ENCODE measurements around the gene L3MBTL3.
"Not testable (repeated sequence)": the region's sequence is repeated elsewhere in the genome, so short reads cannot be mapped to it uniquely, and the experiment has no call there.

The L3MBTL3 gene

GRCh38 chr6:130138116-130138908 is 119.9 kb downstream of the L3MBTL3 start:
- no peak for DNase-seq (ENCODE audit: low read depth in 2 of 2)

GRCh38 chr6:130138909-130139242 is 120.5 kb downstream of the L3MBTL3 start:
- DNase-seq (ENCODE audit: low read depth in 2 of 2): no peak

GRCh38 chr6:130140084-130140483 is 121.7 kb downstream of the L3MBTL3 start:
- no peak for DNase-seq (ENCODE audit: low read depth in 2 of 2)

- no peak for DNase-seq (ENCODE audit: low read depth in 2 of 2)
These were observed 125.3 kb downstream of the L3MBTL3 start for GRCh38 chr6:130143709-130144108.

- no peak for DNase-seq (ENCODE audit: low read depth in 2 of 2)
These were observed 128.7 kb downstream of the L3MBTL3 start for GRCh38 chr6:130147111-130147510.

- no peak for DNase-seq (ENCODE audit: low read depth in 2 of 2)
These were observed 129.8 kb downstream of the L3MBTL3 start for GRCh38 chr6:130148181-130148580.

GRCh38 chr6:130149016-130149415 is 130.6 kb downstream of the L3MBTL3 start:
- DNase-seq (ENCODE audit: low read depth in 2 of 2): not testable (repeated sequence)

GRCh38 chr6:130150906-130151305 is 132.5 kb downstream of the L3MBTL3 start:
- no peak for DNase-seq (ENCODE audit: low read depth in 2 of 2)

- no peak for DNase-seq (ENCODE audit: low read depth in 2 of 2)
These were observed 134.6 kb downstream of the L3MBTL3 start for GRCh38 chr6:130152908-130153510.

GRCh38 chr6:130156908-130157307 is 138.5 kb downstream of the L3MBTL3 start:
- DNase-seq (ENCODE audit: low read depth in 2 of 2): no peak

- peak in 1 of 2 experiments; percentile 4 for DNase-seq (ENCODE audit: low read depth in 2 of 2)
These were observed 139.7 kb downstream of the L3MBTL3 start for GRCh38 chr6:130158056-130158455.

- DNase-seq (ENCODE audit: low read depth in 2 of 2): no peak
These were observed 140.2 kb downstream of the L3MBTL3 start for GRCh38 chr6:130158548-130158947.

- no peak for DNase-seq (ENCODE audit: low read depth in 2 of 2)
These were observed 141.6 kb downstream of the L3MBTL3 start for GRCh38 chr6:130159956-130160355.

GRCh38 chr6:130161683-130162404 is 143.5 kb downstream of the L3MBTL3 start:
- DNase-seq (ENCODE audit: low read depth in 2 of 2): peak in 1 of 2 experiments; percentile 14

GRCh38 chr6:130162421-130162820 is 144.0 kb downstream of the L3MBTL3 start:
- no peak for DNase-seq (ENCODE audit: low read depth in 2 of 2)

GRCh38 chr6:130163266-130163665 is 144.9 kb downstream of the L3MBTL3 start:
- no peak for DNase-seq (ENCODE audit: low read depth in 2 of 2)

- DNase-seq (ENCODE audit: low read depth in 2 of 2): no peak
These were observed 145.9 kb downstream of the L3MBTL3 start for GRCh38 chr6:130164251-130164650.

- DNase-seq (ENCODE audit: low read depth in 2 of 2): peak in 1 of 2 experiments; percentile 14
These were observed 149.3 kb downstream of the L3MBTL3 start for GRCh38 chr6:130167655-130168054.

- not testable (repeated sequence) for DNase-seq (ENCODE audit: low read depth in 2 of 2)
These were observed 151.8 kb downstream of the L3MBTL3 start for GRCh38 chr6:130170160-130170559.

GRCh38 chr6:130173377-130174004 is 155.1 kb downstream of the L3MBTL3 start:
- not testable (repeated sequence) for DNase-seq (ENCODE audit: low read depth in 2 of 2)

- DNase-seq (ENCODE audit: low read depth in 2 of 2): no peak
These were observed 158.0 kb downstream of the L3MBTL3 start for GRCh38 chr6:130176378-130176777.

- DNase-seq (ENCODE audit: low read depth in 2 of 2): peak; percentile 76 to 78
These were observed 160.3 kb downstream of the L3MBTL3 start for GRCh38 chr6:130178692-130179091.
